GM19240 (cell line): ENCODE results near the gene TMEM208.

Experiments
- DNase-seq: peaks from one replicate; pipeline ENCODE4 v3.0.0; 2011; ENCODE audit warnings: low spot score; ENCODE audit not compliant: insufficient read length

Gene TMEM208

GRCh38 chr16:67277294-67277998, 50.5 kb downstream of the TMEM208 start:
- no peak for DNase-seq

- DNase-seq: no peak
These were observed 51.3 kb downstream of the TMEM208 start for GRCh38 chr16:67277999-67278772.
